Epithelial cell of proximal tubule (primary cell): ENCODE data around the gene DNMT3B. TPM values are rescaled to one million over a fixed set of nuclear protein-coding genes. Genes with fewer than 3 reads are reported as not detected.
A peak's percentile ranks its signal among the peaks of the same experiment; 100 is the strongest.

ENCODE experiments used
- DNase-seq: peaks from one replicate; pipeline ENCODE4 v3.0.0-alpha.2; 2011; ENCODE audit warnings: low read depth
- H3K4me3 ChIP-seq: 2 replicates; pipeline ENCODE4 v1.5.1; 2011; ENCODE audit warnings: low read depth, mild to moderate bottlenecking, low read length
- total RNA-seq: library from RNA; depleted of rRNA; stranded (reverse); fragments of >200 nt; gene quantifications from 2 replicates; pipeline ENCODE4 v1.2.3, GENCODE V29; 2015
- TF ChIP-seq, protein P1 (sequence below): conservative IDR thresholded peaks from 2 replicates; pipeline ENCODE4 v1.5.1; 2012; ENCODE audit warnings: low read depth, mild to moderate bottlenecking, low read length

The DNMT3B gene
- total RNA-seq, 1 donor from 2014 or later, result 14.2 TPM

DNA sequence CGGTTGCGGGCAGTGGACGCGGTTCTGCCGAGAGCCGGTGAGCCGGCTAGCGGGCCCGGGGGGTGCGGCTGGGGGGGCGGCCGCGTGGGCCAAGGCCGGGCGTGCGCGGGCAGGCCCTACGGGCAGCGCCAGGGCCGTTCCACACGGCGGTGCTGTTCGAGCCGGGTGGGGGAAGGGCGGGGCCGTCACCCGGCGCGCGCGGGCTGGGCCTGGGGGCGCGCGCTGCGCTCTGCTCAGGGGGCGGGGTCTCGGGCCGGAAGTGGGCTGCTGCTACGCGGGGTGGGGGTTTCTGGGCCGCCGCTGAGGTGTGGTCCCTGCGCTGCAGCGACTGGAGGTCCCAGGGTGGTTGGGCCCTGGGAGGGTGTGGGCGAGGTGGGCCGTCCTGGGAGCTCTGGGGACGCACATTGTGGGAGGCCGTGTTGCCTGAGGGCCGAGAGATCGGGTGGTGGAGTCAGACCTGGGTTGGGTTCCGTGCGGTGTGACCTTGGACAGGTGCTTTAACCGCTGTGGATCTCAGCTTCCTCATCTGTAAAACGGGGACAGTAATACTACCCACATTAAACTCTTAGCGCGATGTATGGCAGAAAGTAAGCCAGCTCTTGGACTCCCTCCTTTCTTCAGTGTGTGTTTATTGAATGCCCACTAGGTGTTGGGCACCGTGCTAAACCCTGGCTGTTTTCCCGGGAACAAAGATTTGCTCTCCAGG, 58.0 kb downstream of the DNMT3B start:
- no peak for DNase-seq
- TF ChIP-seq, protein P1, sequence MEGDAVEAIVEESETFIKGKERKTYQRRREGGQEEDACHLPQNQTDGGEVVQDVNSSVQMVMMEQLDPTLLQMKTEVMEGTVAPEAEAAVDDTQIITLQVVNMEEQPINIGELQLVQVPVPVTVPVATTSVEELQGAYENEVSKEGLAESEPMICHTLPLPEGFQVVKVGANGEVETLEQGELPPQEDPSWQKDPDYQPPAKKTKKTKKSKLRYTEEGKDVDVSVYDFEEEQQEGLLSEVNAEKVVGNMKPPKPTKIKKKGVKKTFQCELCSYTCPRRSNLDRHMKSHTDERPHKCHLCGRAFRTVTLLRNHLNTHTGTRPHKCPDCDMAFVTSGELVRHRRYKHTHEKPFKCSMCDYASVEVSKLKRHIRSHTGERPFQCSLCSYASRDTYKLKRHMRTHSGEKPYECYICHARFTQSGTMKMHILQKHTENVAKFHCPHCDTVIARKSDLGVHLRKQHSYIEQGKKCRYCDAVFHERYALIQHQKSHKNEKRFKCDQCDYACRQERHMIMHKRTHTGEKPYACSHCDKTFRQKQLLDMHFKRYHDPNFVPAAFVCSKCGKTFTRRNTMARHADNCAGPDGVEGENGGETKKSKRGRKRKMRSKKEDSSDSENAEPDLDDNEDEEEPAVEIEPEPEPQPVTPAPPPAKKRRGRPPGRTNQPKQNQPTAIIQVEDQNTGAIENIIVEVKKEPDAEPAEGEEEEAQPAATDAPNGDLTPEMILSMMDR, result no peak
- H3K4me3 ChIP-seq, result peak overlapping the region; percentile 66

DNA sequence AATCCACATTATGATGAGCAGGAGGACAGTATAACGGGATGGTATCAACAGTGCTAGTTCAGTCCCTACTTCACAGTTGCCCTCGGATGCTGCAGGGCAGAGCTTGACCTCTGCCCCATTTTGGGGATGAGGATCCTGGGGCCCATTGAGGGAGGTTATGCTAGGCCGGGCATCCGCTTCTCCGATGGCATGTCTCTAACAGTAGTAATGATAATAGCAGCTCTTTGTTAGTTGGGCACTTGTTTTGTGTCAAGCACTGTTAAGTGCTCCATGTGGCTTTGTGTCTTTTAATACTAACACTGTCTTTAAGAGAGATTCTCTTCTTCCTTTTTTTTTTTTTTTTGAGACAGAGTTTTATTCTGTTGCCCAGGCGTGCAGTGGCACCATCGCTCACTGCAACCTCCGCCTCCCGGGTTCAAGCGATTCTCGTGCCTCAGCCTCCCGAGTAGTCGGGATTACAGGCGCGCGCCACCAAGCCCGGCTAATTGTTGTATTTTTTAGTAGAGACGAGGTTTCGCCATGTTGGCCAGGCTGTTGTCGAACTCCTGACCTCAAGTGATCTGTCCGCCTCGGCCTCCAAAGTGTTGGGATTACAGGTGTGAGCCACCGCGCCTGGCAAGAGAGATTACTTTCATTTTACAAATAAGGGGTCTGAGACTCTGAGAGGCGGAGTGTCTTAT, 58.7 kb downstream of the DNMT3B start:
- DNase-seq, result no peak
- TF ChIP-seq, protein P1, result no peak
- peak overlapping the region; percentile 66 for H3K4me3 ChIP-seq

- H3K4me3 ChIP-seq, result no peak overlapping the region
- no peak for DNase-seq
- TF ChIP-seq, protein P1, result no peak
Measured at GRCh38 chr20:32822225-32822624, 60.0 kb downstream of the DNMT3B start.

GRCh38 chr20:32823078-32823477, 60.9 kb downstream of the DNMT3B start:
- H3K4me3 ChIP-seq, result no peak overlapping the region
- DNase-seq, result no peak
- TF ChIP-seq, protein P1, result peak; percentile 29

DNA sequence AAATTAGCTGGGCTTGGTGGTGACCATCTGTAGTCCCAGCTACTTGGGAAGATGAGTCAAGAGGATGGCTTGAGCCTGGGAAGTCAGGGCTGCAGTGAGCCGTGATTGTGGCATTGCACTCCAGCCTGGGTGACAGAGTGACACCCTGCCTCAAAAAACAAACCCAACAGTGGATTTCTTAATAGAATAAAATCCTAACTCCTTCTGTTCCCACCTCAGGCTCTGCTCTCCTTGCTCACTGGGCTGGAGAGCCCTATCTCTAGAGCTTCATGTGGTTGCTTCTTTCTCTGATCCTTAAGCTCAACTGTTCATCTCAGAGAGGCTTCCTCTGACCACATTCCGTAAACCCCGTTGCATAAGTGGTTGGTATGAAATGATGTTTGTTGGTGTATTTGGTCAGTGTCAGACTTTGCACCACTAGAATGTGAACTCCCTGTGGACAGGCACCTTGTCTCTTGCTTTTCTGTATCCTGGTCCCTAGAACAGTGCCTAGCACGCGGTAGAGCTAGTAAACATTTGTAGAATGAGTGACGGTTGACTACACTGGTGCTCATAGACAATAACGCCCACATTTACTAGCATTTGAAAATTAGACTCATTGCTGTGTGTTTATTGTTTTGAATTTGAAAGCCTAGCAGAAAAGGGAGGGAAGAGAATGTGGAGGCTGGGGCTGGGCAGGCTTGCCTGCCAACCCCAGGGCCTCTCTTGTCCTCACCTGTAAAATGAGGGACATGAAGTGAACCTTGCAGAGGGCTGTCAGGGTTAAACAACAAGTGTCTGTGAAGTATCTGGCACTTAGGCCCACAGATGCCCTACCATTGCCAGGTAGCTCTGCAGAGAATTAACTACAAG, 61.8 kb downstream of the DNMT3B start:
- no peak for DNase-seq
- no peak overlapping the region for H3K4me3 ChIP-seq
- TF ChIP-seq, protein P1, result no peak

GRCh38 chr20:32828029-32828680, 66.0 kb downstream of the DNMT3B start:
- TF ChIP-seq, protein P1, result no peak
- no peak overlapping the region for H3K4me3 ChIP-seq
- no peak for DNase-seq
